SK-N-SH (cell line): ENCODE results near the gene GUCY1A2. TPM values are rescaled to one million over a fixed set of nuclear protein-coding genes. Genes with fewer than 3 reads are reported as not detected.

Source experiments
- CTCF ChIA-PET: fragments of 300-600, 350-600 bp; formaldehyde crosslinking; extraction: SDS; loops from one replicate; lab custom pipeline; 2021; lab: Yijun Ruan, JAX
- POLR2A ChIA-PET: fragments of 350-600 bp; sonication (Branson Sonifier 250); formaldehyde crosslinking; extraction: SDS; loops from one replicate; lab custom pipeline; 2020; ENCODE audit warnings: antibody characterized with exemption, inconsistent platforms; lab: Yijun Ruan, JAX
- DNase-seq: peaks from one replicate; pipeline ENCODE4 v3.0.0; 2012
- H2AFZ ChIP-seq: fragments of 200-600 bp; sonication (generic); 2 replicates; pipeline ENCODE4 v1.8.1; 2016; ENCODE audit warnings: antibody characterized with exemption, mild to moderate bottlenecking, low read depth
- H3F3A ChIP-seq: fragments of 200-600 bp; sonication (generic); replicated peaks from 2 replicates; pipeline ENCODE3; 2016; ENCODE audit warnings: antibody characterized with exemption, mild to moderate bottlenecking; ENCODE audit not compliant: insufficient read depth
- H3K27ac ChIP-seq, 2 experiments: fragments of 200-500 bp in 1 of 2; fragments of 200-600 bp in 1 of 2; sonication (Bioruptor generic) in 1 of 2; sonication (generic), shearing (Covaris generic) in 1 of 2; 2 replicates each; pipeline versions ENCODE4 v1.5.1 to v1.6.1; 2014 to 2016; ENCODE audit warnings: low read depth in 2 of 2, inconsistent platforms in 1 of 2, low read length in 1 of 2, mild to moderate bottlenecking in 1 of 2, mixed read lengths in 1 of 2
- H3K27me3 ChIP-seq: fragments of 200-600 bp; sonication (generic), shearing (Covaris generic); 2 replicates; pipeline ENCODE4 v1.6.1; 2016; ENCODE audit warnings: mixed run types; ENCODE audit not compliant: insufficient read depth
- H3K36me3 ChIP-seq, 2 experiments: fragments of 200-500 bp in 1 of 2; fragments of 200-600 bp in 1 of 2; sonication (Bioruptor generic) in 1 of 2; sonication (generic) in 1 of 2; replicated peaks in 1 of 2; 2 replicates each; pipeline versions ENCODE3 to v1.5.1; 2014 to 2016; ENCODE audit warnings: low read length in 1 of 2, mild to moderate bottlenecking in 1 of 2; ENCODE audit not compliant: insufficient read depth in 2 of 2, control insufficient read depth in 1 of 2
- H3K4me1 ChIP-seq, 2 experiments: fragments of 200-500 bp in 1 of 2; fragments of 200-600 bp in 1 of 2; sonication (Bioruptor generic) in 1 of 2; sonication (generic), shearing (Covaris generic) in 1 of 2; 2 replicates each; pipeline versions ENCODE4 v1.5.1 to v1.6.1; 2014 to 2016; ENCODE audit warnings: low read depth in 1 of 2, low read length in 1 of 2, mixed run types in 1 of 2; ENCODE audit not compliant: insufficient read depth in 2 of 2, control insufficient read depth in 1 of 2
- H3K4me2 ChIP-seq: fragments of 200-600 bp; sonication (generic), shearing (Covaris generic); 2 replicates; pipeline ENCODE4 v1.6.1; 2017; ENCODE audit warnings: mixed run types
- H3K4me3 ChIP-seq, 2 experiments: fragments of 200-500 bp in 1 of 2; fragments of 200-600 bp in 1 of 2; sonication (Bioruptor generic) in 1 of 2; sonication (generic), shearing (Covaris generic) in 1 of 2; 2 replicates each; pipeline versions ENCODE4 v1.5.1 to v1.8.1; 2014 to 2016; ENCODE audit warnings: low read depth in 2 of 2, inconsistent platforms in 1 of 2, low read length in 1 of 2, mild to moderate bottlenecking in 1 of 2, mixed read lengths in 1 of 2, moderate library complexity in 1 of 2
- H3K79me2 ChIP-seq: fragments of 200-600 bp; sonication (generic); 2 replicates; pipeline ENCODE4 v1.8.1; 2017; ENCODE audit warnings: mild to moderate bottlenecking; ENCODE audit not compliant: insufficient read depth
- H3K9ac ChIP-seq: fragments of 200-600 bp; sonication (generic); 2 replicates; pipeline ENCODE4 v1.6.1; 2017; ENCODE audit warnings: mixed run types
- H3K9me2 ChIP-seq: fragments of 200-600 bp; sonication (generic); 2 replicates; pipeline ENCODE4 v1.6.1; 2017; ENCODE audit warnings: mixed run types
- H3K9me3 ChIP-seq: fragments of 200-600 bp; sonication (generic); 2 replicates; pipeline ENCODE4 v1.6.1; 2017; ENCODE audit warnings: mixed run types, mild to moderate bottlenecking, moderate library complexity
- H4K20me1 ChIP-seq: fragments of 200-600 bp; sonication (generic); 2 replicates; pipeline ENCODE4 v1.6.1; 2017; ENCODE audit warnings: mild to moderate bottlenecking, mixed run types; ENCODE audit not compliant: insufficient read depth
- CTCF ChIP-seq: fragments of 200-600 bp; sonication (generic); IDR thresholded peaks from 2 replicates; pipeline ENCODE4 v1.6.1; 2017; ENCODE audit warnings: antibody characterized with exemption, mild to moderate bottlenecking, moderate library complexity
- ELF1 ChIP-seq: IDR thresholded peaks from 2 replicates; pipeline ENCODE4 v1.4.0; 2012
- FOSL2 ChIP-seq: IDR thresholded peaks from 2 replicates; pipeline ENCODE4 v1.4.0; 2012; ENCODE audit warnings: low read depth, mild to moderate bottlenecking, moderate library complexity, borderline replicate concordance
- FOXM1 ChIP-seq: IDR thresholded peaks from 2 replicates; pipeline ENCODE4 v1.4.0; 2012; ENCODE audit warnings: low read depth, mild to moderate bottlenecking
- MXI1 ChIP-seq: IDR thresholded peaks from 2 replicates; pipeline ENCODE4 v1.6.1; 2012; ENCODE audit warnings: mild to moderate bottlenecking, low read depth, low read length, improper control_type of control experiment
- NFIC ChIP-seq: IDR thresholded peaks from 2 replicates; pipeline ENCODE4 v1.4.0; 2012; ENCODE audit warnings: borderline replicate concordance
- NRF1 ChIP-seq: IDR thresholded peaks from 2 replicates; pipeline ENCODE4 v1.6.1; 2012; ENCODE audit warnings: low read depth, mild to moderate bottlenecking, low read length
- TEAD4 ChIP-seq: IDR thresholded peaks from 2 replicates; pipeline ENCODE4 v1.4.0; 2012; ENCODE audit warnings: mild to moderate bottlenecking, borderline replicate concordance; ENCODE audit not compliant: insufficient read depth
- USF2 ChIP-seq: fragments of 150-350 bp; IDR thresholded peaks from 2 replicates; pipeline ENCODE4 v1.6.1; 2017; ENCODE audit warnings: antibody characterized with exemption, low read length, low read depth, borderline replicate concordance
- ZBTB33 ChIP-seq: IDR thresholded peaks from 2 replicates; pipeline ENCODE4 v1.4.0; 2012; ENCODE audit warnings: low read depth, borderline replicate concordance
- WGBS: methylation state at CpG from one replicate; pipeline ENCODE4 v1.1.6; 2017; ENCODE audit warnings: low lambda C conversion rate; 5-methylcytosine and 5-hydroxymethylcytosine counted together
- polyA plus RNA-seq, 3 experiments: library from polyadenylated mRNA; depleted of rRNA; stranded (reverse); fragments of >200 nt; gene quantifications; 2 replicates each; pipeline ENCODE4 v1.2.3, GENCODE V29; 2012

GUCY1A2 gene
- polyA plus RNA-seq, 1 of the 3 experiments (the other 2 are of a cell fraction): 0.26 TPM

GRCh38 chr11:106990331-106990730 lies 27.9 kb downstream of the GUCY1A2 start:
- H3F3A ChIP-seq: peaks cover 26% of the 10 kb centered on the region
- H3K27ac ChIP-seq: peak overlapping the region in 1 of 2 experiments; percentile 85; a peak in 1 of 4 replicates
- H3K27me3 ChIP-seq: no peaks in the 10 kb centered on the region
- no peaks in the 10 kb centered on the region for H4K20me1 ChIP-seq
- no peak overlapping the region for H2AFZ ChIP-seq
- H3K4me1 ChIP-seq: peaks cover 0 to 49% of the 10 kb centered on the region in 2 experiments; a peak in 2 of 4 replicates
- no peaks in the 10 kb centered on the region for H3K79me2 ChIP-seq
- no peak for DNase-seq
- 72% methylated on average over 10 of the region's 10 CpGs for WGBS
- no peaks in the 10 kb centered on the region for H3K9me2 ChIP-seq
- CTCF ChIA-PET: no interaction called here
- no peak overlapping the region for H3K4me2 ChIP-seq
- H3K36me3 ChIP-seq: no peaks in the 10 kb centered on the region
- no peak overlapping the region for H3K4me3 ChIP-seq
- no peaks in the 10 kb centered on the region for H3K9me3 ChIP-seq
- TF ChIP-seq FOSL2 (no peak), NRF1 (0 out of 2 replicates have a peak, but pooled peaks have one; percentile 29)
- POLR2A ChIA-PET: no interaction called here
- H3K9ac ChIP-seq: no peak overlapping the region

GRCh38 chr11:106989078-106989455 lies 29.2 kb downstream of the GUCY1A2 start:
- Histone ChIP-seq H3K4me2 (peak overlapping the region; percentile 52; the same call in 1 of the 2 replicates), H3K4me1 (peaks cover 0 to 52% of the 10 kb centered on the region in 2 experiments; a peak in 2 of 4 replicates), H3K27me3 (no peaks in the 10 kb centered on the region), H3K9ac (peak overlapping the region; percentile 51), H3K9me2 (no peaks in the 10 kb centered on the region), H3K36me3 (no peaks in the 10 kb centered on the region), H3F3A (peaks cover 26% of the 10 kb centered on the region), H3K27ac (peak overlapping the region; percentile 34 to 85; a peak in 3 of 4 replicates), H2AFZ (peak overlapping the region; percentile 64; the same call in 1 of the 2 replicates), H3K4me3 (no peak overlapping the region), H3K79me2 (no peaks in the 10 kb centered on the region), H4K20me1 (no peaks in the 10 kb centered on the region), H3K9me3 (no peaks in the 10 kb centered on the region)
- ChIA-PET CTCF (no interaction called here), POLR2A (no interaction called here)
- TF ChIP-seq FOXM1: no peak
- TF ChIP-seq NFIC: no peak
- TF ChIP-seq ZBTB33: no peak
- TF ChIP-seq USF2: no peak
- TF ChIP-seq MXI1: no peak
- no peak for TF ChIP-seq CTCF
- TF ChIP-seq FOSL2: no peak
- TF ChIP-seq NRF1: no peak
- TF ChIP-seq ELF1: no peak
- no peak for TF ChIP-seq TEAD4
- 80% methylated on average over 1 of the region's 1 CpG for WGBS
- no peak for DNase-seq
